IPS-NIHi7 (cell line): ENCODE results near the gene DENND5A.
"Not testable (repeated sequence)": the region's sequence is repeated elsewhere in the genome, so short reads cannot be mapped to it uniquely, and the experiment has no call there.

Source experiments
- DNase-seq: peaks from one replicate; pipeline ENCODE4 v3.0.0; 2012; ENCODE audit warnings: mixed read lengths; ENCODE audit errors: extremely low spot score

DENND5A gene

DNA sequence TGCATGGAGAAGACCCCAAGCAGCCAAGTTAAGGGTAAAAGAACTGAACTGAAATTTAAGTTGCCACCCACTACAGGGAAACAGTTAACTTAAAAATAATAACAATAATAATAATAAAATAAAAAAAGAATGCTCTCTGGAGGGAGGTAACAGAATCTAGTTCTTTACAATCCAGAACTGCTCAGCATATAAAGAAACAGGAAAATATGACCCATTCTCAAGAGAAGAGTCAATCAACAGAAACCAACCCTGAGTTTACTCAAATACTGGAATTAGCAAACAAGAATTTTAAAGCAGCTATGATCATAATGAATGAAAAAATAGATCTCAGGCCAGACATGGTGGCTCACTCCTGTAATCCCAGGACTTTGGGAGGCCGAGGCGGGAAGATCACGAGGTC lies 53.8 kb downstream of the DENND5A start:
- DNase-seq = no peak

DNA sequence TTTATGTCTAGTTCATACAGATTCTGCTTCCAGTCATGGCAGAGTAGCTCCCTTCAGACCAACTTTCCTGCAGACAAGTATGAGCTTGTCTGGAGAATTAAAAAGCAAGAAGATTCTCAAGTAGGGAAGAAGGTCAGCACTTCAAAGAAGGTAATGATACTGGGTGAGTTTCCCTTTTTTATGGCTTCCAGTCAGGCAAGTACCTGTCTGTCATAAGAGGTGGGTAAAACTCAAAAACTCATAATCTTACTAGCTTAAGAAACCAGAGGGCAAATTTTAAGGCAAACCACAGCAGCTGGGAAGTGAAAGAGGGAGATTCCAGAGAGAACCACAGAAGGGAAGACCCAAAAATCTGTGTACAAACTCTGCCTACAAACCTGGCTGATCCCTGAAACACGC lies 54.2 kb downstream of the DENND5A start:
- no peak for DNase-seq

DNA sequence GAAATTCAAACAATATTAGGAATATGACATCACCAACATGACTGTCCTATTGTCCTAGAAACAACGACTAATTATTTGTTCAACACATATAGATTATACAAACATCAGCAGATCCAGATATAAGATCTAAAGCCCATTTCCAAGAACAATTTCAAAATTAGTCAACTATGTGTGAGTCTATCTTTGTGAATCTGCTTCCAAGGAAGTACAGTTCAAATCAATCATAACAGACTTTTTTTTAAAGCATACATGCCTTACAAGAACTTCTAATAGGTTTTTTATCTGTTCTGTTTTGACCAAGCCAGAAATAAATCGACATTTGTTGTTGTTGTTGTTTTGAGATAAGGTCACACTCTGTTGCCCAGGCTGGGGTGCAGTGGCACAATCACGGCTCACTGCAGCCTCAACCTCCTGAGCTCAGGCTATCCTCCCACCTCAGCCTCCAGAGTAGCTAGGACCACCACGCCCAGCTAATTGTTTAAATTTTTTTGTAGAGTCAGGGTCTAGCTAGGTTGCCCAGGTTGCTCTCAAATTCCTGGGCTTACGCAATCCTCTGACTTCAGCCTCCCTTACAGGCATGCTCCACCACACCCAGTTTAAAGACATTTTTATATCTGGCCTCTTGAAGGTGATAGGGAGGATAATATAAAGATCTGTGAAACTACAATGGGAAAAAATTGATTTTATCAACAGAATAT lies 54.8 kb downstream of the DENND5A start:
- no peak for DNase-seq

DNA sequence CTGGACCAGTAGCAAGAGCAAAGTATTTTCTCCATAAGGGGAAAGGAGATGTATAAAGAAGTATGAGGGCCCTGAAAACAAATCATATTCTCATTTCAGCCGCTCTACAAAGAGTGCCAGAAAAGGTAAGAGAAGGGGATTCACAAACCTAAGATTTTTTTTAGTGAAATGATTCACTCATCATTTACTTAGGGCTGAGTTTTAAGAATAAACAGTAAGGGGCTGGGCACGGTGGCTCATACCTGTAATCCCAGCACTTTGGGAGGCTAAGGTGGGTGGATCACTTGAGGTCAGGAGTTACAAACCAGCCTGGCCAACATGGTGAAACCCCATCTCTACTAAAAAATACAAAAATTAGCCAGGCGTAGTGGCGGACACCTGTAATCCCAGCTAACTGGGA lies 55.5 kb downstream of the DENND5A start:
- not testable (repeated sequence) for DNase-seq

DNA sequence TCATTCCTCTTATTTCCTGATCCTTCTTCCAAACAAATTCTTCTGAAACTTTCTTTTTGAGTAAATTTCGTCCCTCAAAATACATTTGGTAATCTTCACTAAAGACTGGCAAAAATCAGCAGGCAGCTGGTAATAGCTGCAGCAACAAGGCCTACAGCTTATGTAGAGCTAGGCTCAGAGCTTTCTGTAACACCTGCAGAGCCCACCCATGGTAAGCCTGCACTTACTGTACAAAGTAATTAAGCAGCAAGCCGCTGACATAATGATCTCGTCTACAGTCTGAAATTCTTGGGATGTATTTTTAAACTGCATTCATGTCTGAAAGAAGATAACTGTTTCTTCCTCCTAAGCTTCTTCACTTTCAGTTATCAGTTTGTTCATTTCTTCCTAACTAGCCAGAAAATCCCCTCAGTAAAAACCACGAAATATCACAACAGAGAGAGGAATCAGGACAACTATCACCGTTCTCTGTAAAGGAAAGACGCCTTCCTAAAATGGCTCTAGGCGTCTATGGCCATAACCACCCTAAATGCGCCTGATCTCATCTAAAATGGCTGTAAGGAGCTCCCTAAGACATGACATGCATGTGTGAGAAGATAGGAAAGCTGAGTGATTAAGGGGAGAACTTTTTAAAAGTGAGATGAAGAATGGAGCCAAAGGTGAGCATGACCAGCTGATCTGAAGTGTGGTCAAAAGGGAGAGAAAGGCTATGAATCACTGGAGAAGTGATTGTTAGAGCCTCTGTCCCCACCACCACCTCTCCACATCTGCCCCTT lies 56.2 kb downstream of the DENND5A start:
- no peak for DNase-seq

DNA sequence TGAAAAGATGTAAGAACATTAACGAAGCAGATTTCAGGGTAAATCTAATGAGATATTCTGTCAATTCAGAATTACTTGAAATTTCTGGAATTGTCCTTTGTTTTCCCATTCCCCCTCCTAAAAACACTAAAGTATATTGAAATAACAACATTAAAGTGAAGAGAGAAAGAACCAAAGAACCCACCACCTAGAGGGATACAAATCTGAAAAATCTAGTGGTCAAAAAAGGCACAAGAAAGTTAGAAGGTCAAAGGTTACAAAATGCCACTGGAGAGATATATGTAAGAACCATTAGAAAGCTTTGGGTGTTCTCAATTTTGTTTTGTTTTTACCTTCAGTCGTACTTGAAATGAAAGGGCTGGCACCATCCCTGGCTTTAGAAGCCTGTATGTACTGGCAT lies 57.9 kb downstream of the DENND5A start:
- DNase-seq = no peak

DNA sequence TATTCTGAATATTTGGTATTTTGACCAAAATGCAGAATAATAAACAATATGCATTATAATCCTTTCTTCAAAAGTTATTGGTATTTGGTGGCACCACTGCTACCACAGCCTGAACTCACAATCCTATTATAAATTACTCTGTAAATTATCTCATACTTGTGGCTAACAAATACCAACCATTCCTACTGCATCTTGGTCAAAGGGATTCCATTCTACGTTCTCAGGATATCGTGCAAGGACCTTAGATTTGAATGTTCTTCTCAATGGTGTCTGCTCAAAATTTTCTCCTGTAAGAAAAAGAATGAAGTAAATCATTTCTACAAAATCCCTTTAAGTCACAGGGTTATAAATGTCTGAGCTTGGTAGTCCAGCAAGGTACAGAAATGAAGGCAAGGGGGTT lies 58.7 kb downstream of the DENND5A start:
- DNase-seq = no peak

DNA sequence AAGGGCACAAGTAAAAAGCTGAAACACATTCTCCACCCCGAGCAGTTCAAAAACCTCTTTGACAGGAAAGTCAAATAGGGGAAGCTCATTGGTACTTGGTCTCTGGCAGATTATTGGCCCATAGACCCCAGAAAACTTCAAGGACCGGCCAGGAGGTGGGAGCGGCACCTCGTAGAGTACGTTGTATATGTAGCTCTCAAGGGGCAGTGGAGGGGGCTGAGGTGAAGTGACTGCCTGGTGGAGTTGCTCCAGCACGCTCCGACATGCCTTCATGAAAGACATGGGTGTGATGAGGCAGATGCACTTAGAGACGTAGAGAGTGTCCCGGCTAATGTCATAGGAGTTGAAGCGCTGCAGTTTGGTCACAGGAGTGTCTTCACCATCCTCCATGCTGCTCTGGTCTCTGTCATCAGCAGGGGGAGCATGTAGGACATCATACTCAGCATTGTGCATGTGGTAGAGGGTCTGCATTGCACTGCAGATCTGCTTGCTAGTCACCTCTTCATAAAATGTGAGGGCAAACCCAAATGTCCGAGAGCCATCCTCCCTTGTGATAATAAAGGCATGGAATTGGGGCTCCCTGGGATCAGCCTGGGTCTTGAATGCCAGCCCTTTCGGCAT lies 61.3 kb downstream of the DENND5A start:
- peak; percentile 50 for DNase-seq

DNA sequence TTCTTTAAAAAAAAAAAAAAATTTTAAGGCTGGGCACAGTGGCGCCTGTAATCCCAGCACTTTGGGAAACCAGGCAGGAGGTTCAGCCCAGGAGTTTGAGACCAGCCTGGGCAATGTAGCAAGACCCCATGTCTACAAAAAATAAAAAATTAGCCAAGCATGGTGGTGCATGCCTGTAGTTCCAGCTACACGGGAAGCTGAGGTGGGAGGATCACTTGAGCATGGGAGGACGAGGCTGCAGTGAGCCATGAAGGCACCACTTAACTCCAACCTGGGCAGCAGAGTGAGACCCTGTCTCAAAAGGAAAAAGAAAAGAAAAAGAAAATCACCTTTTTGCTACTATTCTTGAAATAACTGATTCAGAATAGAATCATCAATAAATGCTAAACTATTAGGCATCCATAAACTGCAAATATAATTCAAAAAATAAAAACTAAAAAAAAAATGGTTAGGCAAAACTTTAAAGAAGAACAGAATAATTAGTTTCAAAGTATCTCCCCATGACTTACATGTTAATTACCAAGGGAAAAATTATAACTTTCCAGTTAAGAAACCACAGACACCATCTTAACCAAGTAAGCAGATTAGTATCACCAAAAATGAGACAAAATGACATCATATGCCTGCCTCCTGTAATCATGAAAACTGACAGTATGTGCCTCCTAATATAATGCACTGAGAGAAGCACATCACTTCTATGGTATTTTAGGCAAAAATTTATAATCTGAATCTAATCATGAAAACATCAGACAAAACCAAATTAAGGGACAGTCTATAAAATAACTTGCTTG lies 63.6 kb downstream of the DENND5A start:
- DNase-seq = no peak

DNA sequence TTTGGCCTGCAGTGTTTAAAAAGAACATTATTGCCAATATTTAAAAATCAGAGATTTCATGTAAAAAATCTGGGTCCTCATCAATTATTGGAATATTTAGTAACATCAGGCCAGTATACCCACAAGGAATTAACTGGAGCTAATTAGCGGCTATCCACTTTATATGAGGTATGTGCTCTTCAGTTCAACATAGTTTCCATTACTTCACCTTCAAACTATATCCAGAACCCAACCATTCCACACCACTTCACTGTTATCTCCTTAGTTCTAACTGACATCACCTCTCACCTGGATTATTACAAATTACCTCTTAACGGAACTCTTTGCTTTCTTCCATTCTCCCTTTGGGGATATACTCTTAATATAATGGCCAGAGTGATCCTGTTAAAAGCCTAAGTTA lies 64.7 kb downstream of the DENND5A start:
- DNase-seq = no peak

DNA sequence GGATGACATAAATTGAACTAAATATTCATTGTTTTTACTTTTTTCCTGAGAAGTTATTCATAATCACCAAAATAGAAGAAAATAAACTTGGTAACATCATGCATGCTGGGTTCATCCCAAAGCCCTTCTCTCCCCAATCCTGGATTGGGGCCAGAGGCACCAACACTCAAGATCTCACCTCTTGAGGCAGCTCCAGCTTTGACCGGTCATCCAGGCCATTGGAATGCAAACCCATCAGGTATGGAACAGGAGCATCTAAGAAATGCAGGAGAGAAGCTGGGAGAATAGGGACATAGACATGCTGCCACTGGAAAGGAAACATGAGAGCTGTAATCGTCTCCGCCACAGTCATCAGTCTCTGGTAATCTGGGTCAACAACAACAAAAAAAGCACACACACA lies 71.8 kb downstream of the DENND5A start:
- DNase-seq = no peak

DNA sequence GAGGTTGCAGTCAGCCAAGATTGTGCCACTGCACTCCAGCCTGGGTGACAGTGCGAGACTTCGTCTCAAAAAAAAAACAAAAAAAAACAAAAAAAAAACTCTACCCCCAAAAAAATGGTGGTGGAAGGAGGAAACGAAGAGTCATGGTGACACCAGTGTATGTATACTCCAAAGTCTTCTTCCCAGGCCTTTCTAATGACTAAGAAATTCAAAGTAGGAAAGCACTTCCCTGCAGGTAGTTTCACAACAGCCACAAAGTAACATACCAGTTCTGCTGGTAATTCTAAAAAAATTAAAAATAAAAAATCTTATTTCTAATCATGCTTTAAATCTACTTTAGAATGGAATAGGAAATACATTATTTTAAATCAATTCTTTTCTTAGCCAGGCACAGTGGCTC lies 72.6 kb downstream of the DENND5A start:
- DNase-seq = no peak

DNA sequence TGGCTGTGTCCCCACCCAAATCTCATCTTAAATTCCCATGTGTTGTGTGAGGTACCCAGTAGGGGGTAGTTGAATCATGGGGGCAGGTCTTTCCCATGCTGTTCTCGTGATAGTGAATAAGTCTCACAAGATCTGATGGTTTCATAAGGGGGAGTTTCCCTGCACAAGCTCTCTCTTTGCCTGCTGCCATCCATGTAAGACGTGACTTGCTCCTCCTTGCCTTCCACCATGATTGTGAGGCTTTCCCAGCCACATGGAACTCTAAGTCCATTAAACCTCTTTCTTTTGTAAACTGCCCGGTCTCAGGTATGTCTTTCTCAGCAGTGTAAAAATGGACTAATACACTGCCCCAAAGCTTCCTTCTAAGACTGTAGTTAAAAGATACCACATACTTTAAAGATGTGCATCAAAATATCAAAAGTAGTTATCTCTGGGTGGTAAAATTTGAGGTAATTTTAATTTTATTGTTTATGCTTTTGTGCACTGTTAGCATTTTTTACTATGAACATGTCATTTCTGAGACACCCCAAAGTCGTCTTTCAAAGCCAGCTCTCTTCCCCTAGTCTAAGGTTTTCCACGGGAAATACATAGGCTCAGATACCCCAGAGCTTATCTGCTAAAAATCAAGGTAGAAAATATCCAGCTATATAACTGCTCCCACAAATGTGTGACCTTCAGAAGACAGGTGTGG lies 74.7 kb downstream of the DENND5A start:
- DNase-seq = not testable (repeated sequence)

DNA sequence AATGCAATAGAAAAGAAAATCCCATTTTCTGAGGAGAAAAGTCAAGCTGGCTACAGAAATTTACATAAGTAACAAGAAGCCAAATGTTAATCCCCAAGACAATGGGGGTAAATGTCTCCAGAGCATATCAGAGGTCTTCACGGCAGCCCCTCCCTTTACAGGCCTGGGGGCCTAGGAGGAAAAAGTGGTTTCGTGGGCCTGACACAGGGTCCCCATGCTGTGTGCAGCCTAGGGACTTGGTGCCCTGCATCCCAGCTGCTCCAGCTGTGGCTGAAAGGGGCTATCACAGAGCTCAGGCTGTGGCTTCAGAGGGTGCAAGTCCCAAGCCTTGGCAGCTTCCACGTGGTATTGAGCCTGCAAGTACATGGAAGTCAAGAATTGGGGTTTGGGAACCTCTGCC lies 76.3 kb downstream of the DENND5A start:
- DNase-seq = not testable (repeated sequence)

DNA sequence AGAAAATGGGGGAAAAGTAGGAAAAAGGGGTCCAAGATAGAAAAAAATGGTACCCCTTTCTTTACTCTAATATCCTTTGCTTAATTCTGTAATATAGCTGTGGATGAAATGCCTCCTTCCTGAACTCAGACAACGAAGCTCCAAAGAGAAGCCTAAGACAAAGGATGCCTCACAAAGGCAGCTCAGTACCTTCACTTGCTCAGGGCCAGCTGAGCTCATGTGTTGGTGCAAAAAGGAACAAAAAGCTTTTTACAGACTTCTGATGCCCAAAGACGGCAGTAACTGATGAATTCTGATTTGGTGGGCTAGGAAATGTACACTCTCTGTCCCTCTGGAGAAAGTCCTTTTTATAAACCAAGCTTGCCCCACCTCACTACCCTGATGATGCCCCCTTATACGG lies 77.5 kb downstream of the DENND5A start:
- DNase-seq = no peak

DNA sequence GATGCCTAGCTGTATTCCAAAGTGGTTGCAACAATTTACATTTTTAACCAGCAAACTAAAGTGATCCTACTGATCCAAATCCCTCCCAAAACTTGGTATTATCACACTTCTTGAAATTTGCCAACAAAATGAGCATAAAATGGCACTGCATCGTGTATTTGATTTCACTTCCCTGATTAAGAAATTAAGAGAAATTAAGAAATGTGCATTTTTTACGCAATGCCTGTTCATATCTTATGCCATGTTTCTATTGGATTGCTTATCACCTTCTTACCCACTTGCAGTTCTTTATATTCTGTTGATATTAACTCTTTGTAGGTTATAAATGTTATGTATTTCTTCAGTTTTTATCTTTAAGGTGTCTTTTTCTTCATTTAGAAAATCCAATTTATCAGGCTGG lies 80.6 kb downstream of the DENND5A start:
- no peak for DNase-seq

DNA sequence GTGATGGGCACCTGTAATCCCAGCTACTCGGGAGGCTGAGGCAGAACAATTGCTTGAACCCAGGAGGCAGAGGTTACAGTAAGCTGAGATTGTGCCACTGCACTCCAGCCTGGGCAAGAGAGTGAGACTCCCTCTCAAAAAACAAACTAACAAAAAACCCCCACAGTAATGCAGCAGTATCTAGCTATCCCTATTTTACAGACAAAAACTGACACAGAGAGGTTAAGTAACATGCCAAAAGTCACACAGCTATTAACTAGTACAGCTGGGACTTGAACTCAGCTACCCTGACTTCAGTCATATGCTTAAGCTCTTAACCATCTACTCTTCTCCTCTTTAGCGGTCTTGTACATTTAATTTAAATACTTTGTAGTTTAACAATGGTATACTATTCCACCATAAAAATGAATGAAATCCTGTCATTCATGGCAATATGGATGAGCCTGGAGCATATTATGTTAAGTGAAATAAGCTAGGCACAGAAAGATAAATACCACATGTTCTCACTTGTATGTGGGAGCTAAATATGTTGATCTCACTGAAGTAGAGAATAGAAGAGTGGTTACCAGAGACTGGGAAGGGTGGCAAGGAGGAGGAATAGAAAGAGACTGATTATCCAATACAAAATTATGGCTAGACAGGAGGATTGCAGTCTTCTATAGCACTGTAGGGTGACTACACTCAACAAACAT lies 82.8 kb downstream of the DENND5A start:
- no peak for DNase-seq

DNA sequence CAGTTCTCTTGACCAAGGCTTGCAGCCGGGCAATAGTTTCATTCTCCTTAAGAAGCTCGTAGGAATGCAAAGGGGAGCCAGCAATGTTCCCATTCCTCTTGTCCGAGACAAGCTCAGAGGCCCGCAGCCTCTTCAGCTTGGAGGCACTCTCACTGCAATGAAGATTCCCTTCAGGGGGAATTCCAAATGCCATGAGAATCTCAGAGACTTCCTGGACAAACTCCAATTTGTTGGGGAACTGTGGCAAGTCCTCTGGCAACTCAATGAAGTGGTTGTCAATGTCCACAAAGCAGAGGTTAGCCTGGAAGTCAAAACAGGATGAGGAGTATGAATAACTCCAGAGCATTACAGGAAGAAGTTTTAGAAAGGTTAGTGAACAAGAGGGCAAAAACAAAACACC lies 84.4 kb downstream of the DENND5A start:
- no peak for DNase-seq

DNA sequence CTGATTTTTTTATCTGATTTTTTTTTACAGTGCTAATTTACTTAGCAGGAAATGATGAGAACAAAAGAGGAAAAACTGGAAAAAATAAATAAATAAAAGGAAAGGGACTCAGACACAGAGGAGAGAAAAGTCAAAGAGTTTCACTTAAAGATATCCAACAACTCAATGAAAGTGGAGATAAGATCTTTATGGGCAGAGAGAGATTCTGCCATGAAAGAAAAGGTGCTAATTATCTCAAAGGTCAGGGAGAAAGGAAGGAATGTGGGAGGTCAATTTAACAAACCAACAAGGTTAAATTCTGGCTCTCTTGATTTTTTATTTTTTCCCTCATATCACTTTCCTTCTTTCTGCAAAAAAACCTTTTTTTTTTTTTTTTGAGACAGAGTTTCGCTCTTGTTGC lies 86.0 kb downstream of the DENND5A start:
- DNase-seq = no peak

DNA sequence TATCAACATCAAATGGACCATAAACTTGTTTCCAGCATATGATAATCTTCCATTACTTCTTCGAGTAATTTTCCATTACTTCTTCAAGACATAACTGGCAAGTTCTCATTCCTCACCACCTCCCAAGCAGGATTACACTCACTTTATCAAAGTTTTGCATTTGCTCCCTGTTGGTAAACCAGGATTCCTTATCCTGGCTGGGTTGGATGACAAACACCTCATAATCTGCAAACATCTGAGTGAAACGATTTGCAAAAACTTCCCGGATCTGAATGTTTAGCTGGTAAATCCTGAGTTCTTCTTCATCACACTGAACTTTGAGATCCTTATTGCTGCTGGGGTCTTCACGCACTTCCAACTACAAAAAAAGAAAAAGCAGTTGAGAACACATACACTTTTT lies 86.4 kb downstream of the DENND5A start:
- no peak for DNase-seq
